OCI-LY7 (cell line): Measurements from ENCODE around the gene LGI2. TPM values are rescaled to one million over a fixed set of nuclear protein-coding genes. Genes with fewer than 3 reads are reported as not detected.

Experiments used
- BruUV-seq: library from RNA; stranded (reverse); fragments of 400-500 nt; replicated peaks from 2 replicates; lab custom pipeline; 2021; lab: Mats Ljungman, UMichigan
- CTCF ChIA-PET: fragments of 300-600 bp; sonication (Branson Sonifier 250); formaldehyde crosslinking; loops from one replicate; lab custom pipeline; 2022; ENCODE audit warnings: antibody characterized with exemption; ENCODE audit not compliant: unreplicated experiment; lab: Charles Lee
- POLR2A ChIA-PET: fragments of 300-600 bp; sonication (Branson Sonifier 250); formaldehyde crosslinking; loops from one replicate; lab custom pipeline; 2022; ENCODE audit warnings: antibody characterized with exemption; lab: Charles Lee
- DNase-seq: peaks from one replicate; pipeline ENCODE4 v3.0.0-alpha.2; 2015; ENCODE audit warnings: low spot score
- H2AFZ ChIP-seq: fragments of 200-600 bp; sonication (generic), shearing (Covaris generic); 2 replicates; pipeline ENCODE4 v1.6.1; 2014; ENCODE audit warnings: mild to moderate bottlenecking, antibody characterized with exemption, low read length, moderate library complexity
- H3K27ac ChIP-seq: fragments of 200-600 bp; sonication (generic); 2 replicates; pipeline ENCODE4 v1.5.1; 2014; ENCODE audit warnings: mixed run types, low read depth, mild to moderate bottlenecking, moderate library complexity, low read length, inconsistent platforms; ENCODE audit not compliant: poor library complexity, severe bottlenecking
- H3K36me3 ChIP-seq: fragments of 200-600 bp; sonication (generic); 2 replicates; pipeline ENCODE4 v1.6.1; 2014; ENCODE audit warnings: mild to moderate bottlenecking, antibody characterized with exemption, low read length, moderate library complexity, mixed read lengths; ENCODE audit not compliant: insufficient read depth
- H3K4me1 ChIP-seq: fragments of 200-600 bp; sonication (generic); 2 replicates; pipeline ENCODE4 v1.5.1; 2014; ENCODE audit warnings: mild to moderate bottlenecking, low read length; ENCODE audit not compliant: insufficient read depth, poor library complexity, severe bottlenecking
- H3K4me2 ChIP-seq: fragments of 200-600 bp; sonication (generic); 2 replicates; pipeline ENCODE4 v1.6.1; 2014; ENCODE audit warnings: mild to moderate bottlenecking, low read length
- H3K4me3 ChIP-seq: fragments of 200-600 bp; sonication (generic); 2 replicates; pipeline ENCODE4 v1.5.1; 2014; ENCODE audit warnings: mild to moderate bottlenecking, low read depth, low read length; ENCODE audit not compliant: poor library complexity, severe bottlenecking
- H3K79me2 ChIP-seq: fragments of 200-600 bp; sonication (generic); 2 replicates; pipeline ENCODE4 v1.6.1; 2016; ENCODE audit warnings: low read depth, mild to moderate bottlenecking, low read length, moderate library complexity, mixed read lengths; ENCODE audit not compliant: insufficient read depth
- H3K9me2 ChIP-seq: fragments of 200-600 bp; sonication (generic); 2 replicates; pipeline ENCODE4 v1.6.1; 2016; ENCODE audit warnings: mild to moderate bottlenecking, low read length, mixed read lengths; ENCODE audit not compliant: insufficient read depth
- H3K9me3 ChIP-seq: fragments of 200-600 bp; sonication (generic); 2 replicates; pipeline ENCODE4 v1.6.1; 2014; ENCODE audit warnings: mild to moderate bottlenecking, mixed run types, low read length, mixed read lengths
- H4K20me1 ChIP-seq: fragments of 200-600 bp; sonication (generic); 2 replicates; pipeline ENCODE4 v1.6.1; 2014; ENCODE audit warnings: mild to moderate bottlenecking, antibody characterized with exemption, low read length, moderate library complexity, mixed read lengths; ENCODE audit not compliant: insufficient read depth
- EZH2phosphoT487 ChIP-seq: fragments of 200-600 bp; sonication (generic); IDR thresholded peaks from 2 replicates; pipeline ENCODE4 v1.6.1; 2018; ENCODE audit warnings: low read depth, borderline replicate concordance, mild to moderate bottlenecking, mixed run types, antibody characterized with exemption, low read length, moderate library complexity, mixed read lengths
- intact Hi-C: fragments of 100-400 bp; cut with micrococcal nuclease; formaldehyde crosslinking; loops from one replicate; pipeline ENCODE4 v1.10.0; 2022; ENCODE audit not compliant: unreplicated experiment
- total RNA-seq, 2 experiments: library from RNA; depleted of rRNA in 1 of 2; stranded (reverse); fragments of >200 nt in 1 of 2; shearing (Covaris generic) in 1 of 2; gene quantifications; 2 replicates each; pipeline ENCODE4 v1.2.3, GENCODE V29; 2014 to 2022
- TF ChIP-seq, protein P1 (sequence below): fragments of 200-600 bp; sonication (generic); conservative IDR thresholded peaks from 2 replicates; pipeline ENCODE4 v1.5.1; 2014; ENCODE audit warnings: mild to moderate bottlenecking, antibody characterized with exemption, low read length, moderate library complexity, mixed read lengths

The LGI2 gene
- total RNA-seq, 2 experiments from 2014 or later: not detected

DNA sequence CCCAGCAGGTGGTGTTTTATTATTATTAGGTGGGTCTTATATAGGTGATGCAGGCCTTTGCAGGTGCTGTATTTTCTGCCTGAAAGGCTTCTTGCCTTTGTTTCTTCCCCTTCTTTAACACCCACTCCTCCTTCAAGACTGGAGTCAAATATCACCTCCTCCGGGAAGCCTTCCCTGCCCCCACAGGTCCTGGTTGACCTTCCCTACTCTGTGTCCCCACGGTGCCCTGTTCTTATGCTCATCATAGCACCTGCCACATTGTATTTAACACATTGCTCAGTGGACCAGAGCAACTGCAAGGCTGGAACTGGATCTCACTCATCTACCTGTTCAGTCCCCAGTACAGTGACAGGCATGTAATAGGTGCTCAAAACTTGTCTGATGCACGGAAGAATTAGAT is 39.8 kb upstream of the LGI2 start:
- intact Hi-C loops: no loop called here
- H3K27ac ChIP-seq: no peak overlapping the region
- no peak overlapping the region for H3K4me2 ChIP-seq
- H3K9me3 ChIP-seq: no peaks in the 10 kb centered on the region
- BruUV-seq: no TSS peak
- H2AFZ ChIP-seq: no peak overlapping the region
- ChIA-PET POLR2A (interaction anchor here (0.6 to 0.9 kb wide), 2 partner anchors 10 to 312 kb away, joined by 3 to 4 read pairs; no protein-coding TSS in a partner anchor), CTCF (no interaction called here)
- no peak for DNase-seq
- H3K36me3 ChIP-seq: no peaks in the 10 kb centered on the region
- H3K4me1 ChIP-seq: no peaks in the 10 kb centered on the region
- H4K20me1 ChIP-seq: no peaks in the 10 kb centered on the region
- H3K9me2 ChIP-seq: no peaks in the 10 kb centered on the region
- H3K79me2 ChIP-seq: no peaks in the 10 kb centered on the region
- H3K4me3 ChIP-seq: no peak overlapping the region
- no peak for TF ChIP-seq EZH2phosphoT487

DNA sequence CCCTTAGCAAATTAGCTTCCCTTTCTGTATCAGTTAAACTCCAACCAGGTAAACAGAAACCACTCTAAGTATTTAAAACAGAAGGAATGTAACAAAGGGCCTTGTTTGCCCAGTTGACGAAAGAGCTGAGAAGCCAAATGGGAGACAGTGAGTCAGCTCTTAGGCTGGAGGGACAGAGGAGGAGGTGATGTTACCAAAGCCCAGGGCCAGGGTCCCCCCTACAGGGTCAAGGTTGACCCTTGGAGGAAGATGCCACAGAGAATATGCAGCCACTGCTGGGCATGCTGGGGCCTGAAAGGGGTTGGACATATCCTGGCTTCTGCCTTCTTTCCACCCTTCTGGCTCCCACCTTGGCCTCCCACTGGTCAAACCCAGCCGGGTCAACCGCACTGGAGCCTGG is 38.3 kb upstream of the LGI2 start:
- no peak overlapping the region for H3K4me2 ChIP-seq
- POLR2A ChIA-PET: interaction anchor here (0.6 to 1.2 kb wide), 2 partner anchors 15 to 185 kb away, joined by 3 read pairs; no protein-coding TSS in a partner anchor
- no peaks in the 10 kb centered on the region for H3K36me3 ChIP-seq
- no peaks in the 10 kb centered on the region for H3K9me2 ChIP-seq
- no peaks in the 10 kb centered on the region for H3K4me1 ChIP-seq
- no peak overlapping the region for H3K4me3 ChIP-seq
- H3K9me3 ChIP-seq: no peaks in the 10 kb centered on the region
- no peaks in the 10 kb centered on the region for H3K79me2 ChIP-seq
- H2AFZ ChIP-seq: no peak overlapping the region
- no peak for DNase-seq
- TF ChIP-seq EZH2phosphoT487: no peak
- TF ChIP-seq, protein P1, sequence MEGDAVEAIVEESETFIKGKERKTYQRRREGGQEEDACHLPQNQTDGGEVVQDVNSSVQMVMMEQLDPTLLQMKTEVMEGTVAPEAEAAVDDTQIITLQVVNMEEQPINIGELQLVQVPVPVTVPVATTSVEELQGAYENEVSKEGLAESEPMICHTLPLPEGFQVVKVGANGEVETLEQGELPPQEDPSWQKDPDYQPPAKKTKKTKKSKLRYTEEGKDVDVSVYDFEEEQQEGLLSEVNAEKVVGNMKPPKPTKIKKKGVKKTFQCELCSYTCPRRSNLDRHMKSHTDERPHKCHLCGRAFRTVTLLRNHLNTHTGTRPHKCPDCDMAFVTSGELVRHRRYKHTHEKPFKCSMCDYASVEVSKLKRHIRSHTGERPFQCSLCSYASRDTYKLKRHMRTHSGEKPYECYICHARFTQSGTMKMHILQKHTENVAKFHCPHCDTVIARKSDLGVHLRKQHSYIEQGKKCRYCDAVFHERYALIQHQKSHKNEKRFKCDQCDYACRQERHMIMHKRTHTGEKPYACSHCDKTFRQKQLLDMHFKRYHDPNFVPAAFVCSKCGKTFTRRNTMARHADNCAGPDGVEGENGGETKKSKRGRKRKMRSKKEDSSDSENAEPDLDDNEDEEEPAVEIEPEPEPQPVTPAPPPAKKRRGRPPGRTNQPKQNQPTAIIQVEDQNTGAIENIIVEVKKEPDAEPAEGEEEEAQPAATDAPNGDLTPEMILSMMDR: no peak
- BruUV-seq: no TSS peak
- CTCF ChIA-PET: no interaction called here
- intact Hi-C loops: no loop called here
- H3K27ac ChIP-seq: no peak overlapping the region
- H4K20me1 ChIP-seq: no peaks in the 10 kb centered on the region

DNA sequence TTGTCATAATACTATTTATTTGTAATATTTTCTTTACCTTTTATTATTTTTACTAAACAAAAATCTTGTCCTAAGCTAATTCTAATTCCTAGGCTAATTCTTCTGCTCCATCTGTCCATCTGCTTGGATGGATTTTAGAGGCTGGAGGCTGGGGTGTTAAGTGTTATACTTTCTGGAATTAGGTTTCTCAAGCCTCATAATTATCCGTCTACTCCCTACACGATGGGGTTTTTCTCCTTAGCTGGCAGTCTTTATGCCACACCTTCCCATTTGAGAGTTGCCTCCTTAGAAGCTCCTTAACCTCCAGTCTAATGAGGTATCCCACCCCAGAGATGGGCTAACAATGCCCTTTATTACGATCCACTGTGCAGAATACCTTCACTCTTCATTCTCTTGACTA is 37.6 kb upstream of the LGI2 start:
- H3K4me3 ChIP-seq: no peak overlapping the region
- no peaks in the 10 kb centered on the region for H3K9me3 ChIP-seq
- intact Hi-C loops: no loop called here
- H3K9me2 ChIP-seq: no peaks in the 10 kb centered on the region
- ChIA-PET CTCF (no interaction called here), POLR2A (interaction anchor here (1.2 kb wide), 1 partner anchor 15 kb away, joined by 3 read pairs; no protein-coding TSS in a partner anchor)
- no peak overlapping the region for H3K27ac ChIP-seq
- no peak overlapping the region for H3K4me2 ChIP-seq
- no peaks in the 10 kb centered on the region for H3K4me1 ChIP-seq
- no peaks in the 10 kb centered on the region for H3K79me2 ChIP-seq
- no peak for DNase-seq
- no peaks in the 10 kb centered on the region for H4K20me1 ChIP-seq
- no TSS peak for BruUV-seq
- no peaks in the 10 kb centered on the region for H3K36me3 ChIP-seq
- no peak overlapping the region for H2AFZ ChIP-seq
- TF ChIP-seq, protein P1: no peak
- no peak for TF ChIP-seq EZH2phosphoT487
